KMS-11 (cell line): ENCODE results near the gene EIF2B4.

Experiments used
- H2AFZ ChIP-seq: fragments of 200-600 bp; sonication (generic); 2 replicates; pipeline ENCODE4 v1.6.1; 2016; ENCODE audit warnings: antibody characterized with exemption, mixed run types, low read depth
- H3K27ac ChIP-seq: fragments of 200-600 bp; sonication (generic); 2 replicates; pipeline ENCODE4 v1.6.1; 2016; ENCODE audit warnings: mild to moderate bottlenecking, mixed run types
- H3K27me3 ChIP-seq: fragments of 200-600 bp; sonication (generic); 2 replicates; pipeline ENCODE4 v1.6.1; 2017; ENCODE audit warnings: mild to moderate bottlenecking, low read depth, mixed run types, moderate library complexity; ENCODE audit not compliant: insufficient read depth
- H3K36me3 ChIP-seq: fragments of 200-600 bp; sonication (generic); 2 replicates; pipeline ENCODE4 v1.6.1; 2017; ENCODE audit warnings: mild to moderate bottlenecking, mixed run types; ENCODE audit not compliant: insufficient read depth
- H3K4me1 ChIP-seq: fragments of 200-600 bp; sonication (generic); 2 replicates; pipeline ENCODE4 v1.6.1; 2016; ENCODE audit warnings: mild to moderate bottlenecking, low read depth, mixed run types; ENCODE audit not compliant: poor library complexity, severe bottlenecking
- H3K4me2 ChIP-seq: fragments of 200-600 bp; sonication (generic); 2 replicates; pipeline ENCODE4 v1.7.0; 2016; ENCODE audit warnings: mild to moderate bottlenecking, mixed run types
- H3K4me3 ChIP-seq: fragments of 200-600 bp; sonication (generic); IDR thresholded peaks from 2 replicates; pipeline ENCODE4 v1.6.1; 2017; ENCODE audit warnings: low read depth, low read length, mixed read lengths; ENCODE audit not compliant: insufficient read depth
- H3K79me2 ChIP-seq: fragments of 200-600 bp; sonication (generic); 2 replicates; pipeline ENCODE4 v1.6.1; 2016; ENCODE audit warnings: low read depth, mixed run types; ENCODE audit not compliant: insufficient read depth
- H3K9ac ChIP-seq: fragments of 200-600 bp; sonication (generic); 2 replicates; pipeline ENCODE4 v1.6.1; 2016; ENCODE audit warnings: mild to moderate bottlenecking, mixed run types
- H4K20me1 ChIP-seq: fragments of 200-600 bp; sonication (generic); 2 replicates; pipeline ENCODE4 v1.6.1; 2016; ENCODE audit warnings: mild to moderate bottlenecking, mixed run types; ENCODE audit not compliant: insufficient read depth
- CTCF ChIP-seq: fragments of 200-600 bp; sonication (generic); conservative IDR thresholded peaks from 2 replicates; pipeline ENCODE4 v1.6.1; 2017; ENCODE audit warnings: low read depth, mild to moderate bottlenecking, antibody characterized with exemption, low read length, moderate library complexity, mixed read lengths

Gene EIF2B4

GRCh38 chr2:27314709-27315108 lies 55.4 kb downstream of the EIF2B4 start:
- no peak overlapping the region for H3K4me2 ChIP-seq
- H3K27ac ChIP-seq: no peak overlapping the region
- H3K9ac ChIP-seq: no peak overlapping the region
- H3K4me1 ChIP-seq: no peaks in the 10 kb centered on the region
- H3K27me3 ChIP-seq: no peaks in the 10 kb centered on the region
- H3K4me3 ChIP-seq: no peak overlapping the region
- no peak for TF ChIP-seq CTCF
- no peak overlapping the region for H2AFZ ChIP-seq
- H3K36me3 ChIP-seq: no peaks in the 10 kb centered on the region
- H4K20me1 ChIP-seq: no peaks in the 10 kb centered on the region
- H3K79me2 ChIP-seq: no peaks in the 10 kb centered on the region
